GM23248 (cell line): ENCODE measurements around the gene ITPA. TPM values are rescaled to one million over a fixed set of nuclear protein-coding genes. Genes with fewer than 3 reads are reported as not detected.

Experiments
- DNase-seq: peaks from one replicate; pipeline ENCODE4 v3.0.0-alpha.2; 2015
- H2AFZ ChIP-seq: fragments of 200-600 bp; sonication (generic); 2 replicates; pipeline ENCODE4 v1.6.1; 2016; ENCODE audit warnings: antibody characterized with exemption
- H3F3A ChIP-seq: fragments of 200-600 bp; sonication (generic); 2 replicates; pipeline ENCODE4 v1.6.1; 2016; ENCODE audit warnings: mild to moderate bottlenecking, antibody characterized with exemption, mixed run types; ENCODE audit not compliant: insufficient read depth
- H3K27ac ChIP-seq: fragments of 200-600 bp; sonication (generic); 2 replicates; pipeline ENCODE4 v1.5.1; 2016; ENCODE audit warnings: mild to moderate bottlenecking
- H3K27me3 ChIP-seq: fragments of 200-600 bp; sonication (generic); replicated peaks from 2 replicates; pipeline ENCODE4 v1.6.1; 2016; ENCODE audit warnings: mild to moderate bottlenecking; ENCODE audit not compliant: insufficient read depth
- H3K36me3 ChIP-seq: fragments of 200-600 bp; sonication (generic); 2 replicates; pipeline ENCODE4 v1.6.1; 2016; ENCODE audit warnings: low read depth, mild to moderate bottlenecking
- H3K4me1 ChIP-seq: fragments of 200-600 bp; sonication (generic); 2 replicates; pipeline ENCODE4 v1.6.1; 2016; ENCODE audit warnings: mild to moderate bottlenecking; ENCODE audit not compliant: insufficient read depth
- H3K4me2 ChIP-seq: fragments of 200-600 bp; sonication (generic); one replicate; pipeline ENCODE4 v1.6.1; 2016; ENCODE audit warnings: mild to moderate bottlenecking; ENCODE audit not compliant: unreplicated experiment
- H3K4me3 ChIP-seq: fragments of 200-600 bp; sonication (generic); 2 replicates; pipeline ENCODE4 v1.5.1; 2016; ENCODE audit warnings: mild to moderate bottlenecking
- H3K79me2 ChIP-seq: fragments of 200-600 bp; sonication (generic); 2 replicates; pipeline ENCODE4 v1.6.1; 2016; ENCODE audit warnings: mild to moderate bottlenecking; ENCODE audit not compliant: insufficient read depth
- H3K9ac ChIP-seq: fragments of 200-600 bp; sonication (generic); 2 replicates; pipeline ENCODE4 v1.6.1; 2016; ENCODE audit warnings: mild to moderate bottlenecking
- H3K9me2 ChIP-seq: fragments of 200-600 bp; sonication (generic); 2 replicates; pipeline ENCODE4 v1.6.1; 2016; ENCODE audit warnings: mixed run types, mild to moderate bottlenecking, moderate library complexity; ENCODE audit not compliant: insufficient read depth
- H3K9me3 ChIP-seq: fragments of 200-600 bp; sonication (generic); one replicate; pipeline ENCODE4 v1.6.1; 2017; ENCODE audit warnings: low read depth
- H4K20me1 ChIP-seq: fragments of 200-600 bp; sonication (generic); 2 replicates; pipeline ENCODE4 v1.6.0; 2016; ENCODE audit not compliant: insufficient read depth
- EZH2 ChIP-seq: fragments of 200-600 bp; sonication (generic); IDR thresholded peaks from 2 replicates; pipeline ENCODE4 v1.6.1; 2018; ENCODE audit warnings: antibody characterized with exemption, mild to moderate bottlenecking; ENCODE audit not compliant: insufficient read depth, poor library complexity, severe bottlenecking
- EZH2phosphoT487 ChIP-seq: fragments of 200-600 bp; sonication (generic); IDR thresholded peaks from 2 replicates; pipeline ENCODE4 v1.6.1; 2018; ENCODE audit warnings: antibody characterized with exemption, moderate library complexity, mild to moderate bottlenecking, low read depth; ENCODE audit not compliant: insufficient read depth
- WGBS, 2 experiments: methylation state at CpG; one replicate each; pipeline ENCODE4 v1.1.6; 2015 to 2017; ENCODE audit warnings: low lambda C conversion rate in 2 of 2, low coverage in 1 of 2; ENCODE audit errors: missing lambda C conversion rate in 2 of 2; 5-methylcytosine and 5-hydroxymethylcytosine counted together
- in situ Hi-C: fragments of 300-500 bp; cut with MboI; formaldehyde crosslinking; loops from 2 replicates; pipeline ENCODE4 v1.15.0; 2020
- polyA plus RNA-seq: library from polyadenylated mRNA; unstranded; fragments of >200 nt; fragmentation: Nextera tagmentation; extraction: Ambion mirVana; gene quantifications from 2 replicates; pipeline ENCODE4 v1.2.1, GENCODE V29; 2016
- total RNA-seq: library from RNA; depleted of rRNA; stranded (reverse); fragments of >200 nt; shearing (Covaris generic); gene quantifications from 2 replicates; pipeline ENCODE4 v1.2.3, GENCODE V29; 2014; rRNA removed

Gene ITPA
- total and polyA plus RNA-seq, 2 experiments from 2014 or later = 43.6 to 63.8 TPM

DNA sequence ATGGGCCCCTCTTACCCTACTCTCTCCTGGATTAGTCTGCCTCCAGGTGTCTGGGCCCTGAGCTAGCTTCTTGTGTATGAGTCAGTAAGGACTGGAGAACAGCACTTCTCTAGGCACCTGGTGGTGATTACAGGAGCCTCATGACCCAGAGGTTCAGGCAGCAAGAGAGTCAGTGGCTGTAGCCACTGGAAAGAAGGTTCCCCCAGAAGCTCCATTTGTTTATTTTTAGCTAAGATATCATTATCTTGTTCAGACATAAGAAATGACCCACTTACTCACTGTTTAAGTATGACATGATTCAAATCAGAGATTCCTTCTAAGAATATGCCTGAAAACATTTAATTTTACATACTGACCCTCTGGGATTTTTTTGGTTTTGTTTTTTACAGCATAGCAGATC, 53.3 kb downstream of the ITPA start:
- peak; percentile 47 for DNase-seq
- H3K27me3 ChIP-seq = no peaks in the 10 kb centered on the region
- H3K9me2 ChIP-seq = no peaks in the 10 kb centered on the region
- H3K4me3 ChIP-seq = no peak overlapping the region
- no peak overlapping the region for H3K27ac ChIP-seq
- no peaks in the 10 kb centered on the region for H4K20me1 ChIP-seq
- TF ChIP-seq EZH2 = no peak
- TF ChIP-seq EZH2phosphoT487 = no peak
- H3F3A ChIP-seq = 0 out of 2 replicates have a peak, but pooled peaks cover 3% of the 10 kb centered on the region
- H2AFZ ChIP-seq = no peak overlapping the region
- in situ Hi-C loops = no loop called here
- no peaks in the 10 kb centered on the region for H3K79me2 ChIP-seq
- H3K9me3 ChIP-seq = no peaks in the 10 kb centered on the region
- no peak overlapping the region for H3K9ac ChIP-seq
- H3K36me3 ChIP-seq = peaks cover 29% of the 10 kb centered on the region
- H3K4me1 ChIP-seq = no peaks in the 10 kb centered on the region
- H3K4me2 ChIP-seq = no peak overlapping the region

DNA sequence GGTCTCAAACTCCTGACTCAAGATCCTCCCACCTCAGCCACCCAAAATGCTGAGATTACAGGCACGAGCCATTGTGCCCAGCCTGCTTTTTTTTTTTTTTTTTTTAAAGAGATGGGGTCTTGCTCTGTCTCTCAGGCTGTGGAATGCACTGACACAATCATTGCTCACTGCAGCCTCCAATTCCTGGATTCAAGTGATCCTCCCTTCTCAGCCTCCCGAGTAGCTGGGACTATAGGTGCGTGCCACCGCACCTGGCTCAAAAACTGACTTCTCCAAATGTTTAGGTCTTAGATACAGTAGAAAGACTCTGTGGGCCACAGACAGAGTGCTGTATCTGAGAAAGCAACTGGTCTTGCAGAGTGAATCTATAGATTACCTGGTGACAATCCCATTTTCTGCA, 60.8 kb downstream of the ITPA start:
- Histone ChIP-seq H3K4me3 (no peak overlapping the region), H3K4me2 (no peak overlapping the region), H3K9me2 (no peaks in the 10 kb centered on the region), H3K9ac (no peak overlapping the region), H4K20me1 (no peaks in the 10 kb centered on the region), H3F3A (no peaks in the 10 kb centered on the region), H3K79me2 (no peaks in the 10 kb centered on the region), H3K36me3 (peaks cover 24% of the 10 kb centered on the region; the same call in 1 of the 2 replicates), H2AFZ (no peak overlapping the region), H3K4me1 (no peaks in the 10 kb centered on the region), H3K9me3 (no peaks in the 10 kb centered on the region), H3K27me3 (no peaks in the 10 kb centered on the region), H3K27ac (no peak overlapping the region)
- 97 to 99% methylated on average over 4 of the region's 4 CpGs for WGBS, 2 experiments
- DNase-seq = no peak
- in situ Hi-C loops = no loop called here
- no peak for TF ChIP-seq EZH2
- TF ChIP-seq EZH2phosphoT487 = no peak

DNA sequence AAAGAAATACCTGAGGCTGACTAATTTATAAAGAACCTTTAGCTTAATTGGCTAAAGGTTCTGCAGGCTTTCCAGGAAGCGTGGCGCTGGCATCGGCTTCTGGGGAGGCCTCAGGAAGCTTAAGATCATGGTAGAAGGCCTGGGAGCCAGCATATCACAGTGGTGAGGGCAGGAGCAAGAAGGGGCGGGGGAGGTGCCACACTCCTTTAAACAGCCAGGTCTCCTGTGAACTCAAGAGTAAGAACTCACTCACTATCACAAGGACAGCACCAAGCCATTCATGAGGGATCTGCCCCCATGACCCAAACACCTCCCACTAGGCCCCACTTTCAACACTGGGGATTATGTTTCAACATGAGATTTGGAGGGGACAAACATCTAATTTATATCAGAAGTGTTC, 64.1 kb downstream of the ITPA start:
- no peaks in the 10 kb centered on the region for H3K79me2 ChIP-seq
- H3K4me1 ChIP-seq = no peaks in the 10 kb centered on the region
- no peaks in the 10 kb centered on the region for H3K9me3 ChIP-seq
- H3K27ac ChIP-seq = no peak overlapping the region
- 92 to 94% methylated on average over 4 of the region's 4 CpGs for WGBS, 2 experiments
- no peaks in the 10 kb centered on the region for H4K20me1 ChIP-seq
- no peaks in the 10 kb centered on the region for H3K27me3 ChIP-seq
- no peak overlapping the region for H3K9ac ChIP-seq
- in situ Hi-C loops = no loop called here
- no peaks in the 10 kb centered on the region for H3F3A ChIP-seq
- H3K4me2 ChIP-seq = no peak overlapping the region
- no peaks in the 10 kb centered on the region for H3K9me2 ChIP-seq
- H3K4me3 ChIP-seq = no peak overlapping the region
- peaks cover 16% of the 10 kb centered on the region; the same call in 1 of the 2 replicates for H3K36me3 ChIP-seq
- no peak overlapping the region for H2AFZ ChIP-seq
- no peak for TF ChIP-seq EZH2
- TF ChIP-seq EZH2phosphoT487 = no peak
- DNase-seq = no peak

Other genes with a start within 250 kb of the ITPA start
- not detected in 2 replicates for gene GNRH2, start 165.9 kb upstream of the ITPA start, total RNA-seq
- not detected in 2 replicates for gene GNRH2, start 165.9 kb upstream of the ITPA start, polyA plus RNA-seq
- gene MRPS26, start 163.4 kb upstream of the ITPA start, total RNA-seq = 24.2 and 48.2 TPM in 2 replicates
- gene MRPS26, start 163.4 kb upstream of the ITPA start, polyA plus RNA-seq = 44.5 and 48.2 TPM in 2 replicates
- gene OXT, start 137.9 kb upstream of the ITPA start, total RNA-seq = not detected in 2 replicates
- 0.40 and 0.70 TPM in 2 replicates for gene OXT, start 137.9 kb upstream of the ITPA start, polyA plus RNA-seq
- gene AVP, start 124.8 kb upstream of the ITPA start, total RNA-seq = not detected in 2 replicates
- not detected in 2 replicates for gene AVP, start 124.8 kb upstream of the ITPA start, polyA plus RNA-seq
- 12.5 and 15.7 TPM in 2 replicates for gene FASTKD5, start 49.6 kb upstream of the ITPA start, total RNA-seq
- gene FASTKD5, start 49.6 kb upstream of the ITPA start, polyA plus RNA-seq = 11.2 and 11.3 TPM in 2 replicates
- 3.8 and 6.4 TPM in 2 replicates for gene UBOX5, start 49.6 kb upstream of the ITPA start, total RNA-seq
- gene UBOX5, start 49.6 kb upstream of the ITPA start, polyA plus RNA-seq = 5.3 and 5.8 TPM in 2 replicates
- 9.0 and 12.1 TPM in 2 replicates for gene LZTS3, start 35.9 kb upstream of the ITPA start, total RNA-seq
- gene LZTS3, start 35.9 kb upstream of the ITPA start, polyA plus RNA-seq = 3.3 and 3.9 TPM in 2 replicates
- 50.8 and 63.0 TPM in 2 replicates for gene DDRGK1, start 4.8 kb upstream of the ITPA start, total RNA-seq
- gene DDRGK1, start 4.8 kb upstream of the ITPA start, polyA plus RNA-seq = 55.9 and 56.7 TPM in 2 replicates
- gene SLC4A11, start 29.7 kb downstream of the ITPA start, total RNA-seq = 0.63 and 0.65 TPM in 2 replicates
- 1.1 and 1.2 TPM in 2 replicates for gene SLC4A11, start 29.7 kb downstream of the ITPA start, polyA plus RNA-seq
- 11.4 and 12.4 TPM in 2 replicates for gene DNAAF9, start 198.2 kb downstream of the ITPA start, total RNA-seq
- gene DNAAF9, start 198.2 kb downstream of the ITPA start, polyA plus RNA-seq = 4.3 and 4.6 TPM in 2 replicates